PFSK-1 (cell line): ENCODE data around the gene PTPRT.

ENCODE experiments used
- FOXP2 ChIP-seq: optimal IDR thresholded peaks from 2 replicates; pipeline ENCODE3; 2011; ENCODE audit warnings: borderline replicate concordance, control low read depth, inconsistent platforms; ENCODE audit not compliant: insufficient read depth; ENCODE audit errors: extremely low read length, extremely low read depth
- POLR2AphosphoS5 ChIP-seq: IDR thresholded peaks from 2 replicates; pipeline ENCODE4 v1.6.1; 2012; ENCODE audit warnings: low read depth, mild to moderate bottlenecking, control low read depth, low read length, moderate library complexity
- REST ChIP-seq, 2 experiments: IDR thresholded peaks; 2 replicates each; pipeline versions ENCODE4 v1.6.1 to v1.8.0; 2011 to 2012; ENCODE audit warnings: low read depth in 2 of 2, low read length in 2 of 2, control low read depth in 1 of 2, inconsistent platforms in 1 of 2, mild to moderate bottlenecking in 1 of 2, moderate library complexity in 1 of 2; ENCODE audit not compliant: insufficient read depth in 1 of 2
- SIN3A ChIP-seq: IDR thresholded peaks from 2 replicates; pipeline ENCODE4 v1.6.1; 2012; ENCODE audit warnings: mild to moderate bottlenecking, low read length, moderate library complexity, borderline replicate concordance; ENCODE audit not compliant: insufficient read depth
- TAF1 ChIP-seq: IDR thresholded peaks from 2 replicates; pipeline ENCODE4 v1.6.1; 2012; ENCODE audit warnings: low read length, control low read depth, borderline replicate concordance; ENCODE audit not compliant: insufficient read depth

PTPRT gene

GRCh38 chr20:42447270-42447669, 742.4 kb downstream of the PTPRT start:
- TF ChIP-seq TAF1 (no peak), POLR2AphosphoS5 (no peak), SIN3A (no peak), REST (IDR thresholded peaks at IDR 0.05; ENCODE audit: insufficient read depth in 1 of 2, low read depth in 2 of 2, low read length in 2 of 2) (no peak), FOXP2 (no peak)

GRCh38 chr20:42444799-42445198, 744.9 kb downstream of the PTPRT start:
- TF ChIP-seq TAF1 (no peak), REST (IDR thresholded peaks at IDR 0.05; ENCODE audit: insufficient read depth in 1 of 2, low read depth in 2 of 2, low read length in 2 of 2) (no peak), SIN3A (no peak), FOXP2 (no peak), POLR2AphosphoS5 (no peak)

- TF ChIP-seq POLR2AphosphoS5 (no peak), TAF1 (no peak), FOXP2 (no peak), REST (IDR thresholded peaks at IDR 0.05; ENCODE audit: insufficient read depth in 1 of 2, low read depth in 2 of 2, low read length in 2 of 2) (no peak), SIN3A (no peak)
Measured at GRCh38 chr20:42443200-42443599, 746.5 kb downstream of the PTPRT start.

GRCh38 chr20:42442716-42443115, 747.0 kb downstream of the PTPRT start:
- TF ChIP-seq TAF1: no peak

GRCh38 chr20:42441864-42442331, 747.8 kb downstream of the PTPRT start:
- no peak for TF ChIP-seq FOXP2
- no peak for TF ChIP-seq REST (IDR thresholded peaks at IDR 0.05; ENCODE audit: insufficient read depth in 1 of 2, low read depth in 2 of 2, low read length in 2 of 2)
- no peak for TF ChIP-seq POLR2AphosphoS5
- TF ChIP-seq SIN3A: no peak
- TF ChIP-seq TAF1: no peak
